ENCODE data around the gene RASSF8.

GRCh38 chr12:26026713-26027112 is 68.2 kb downstream of the RASSF8 start:
- no peak for TF ChIP-seq CTCF (IDR thresholded peaks at IDR 0.05; ENCODE audit: insufficient read depth, low read length, poor library complexity, severe bottlenecking)
- TF ChIP-seq EZH2phosphoT487 (conservative IDR thresholded peaks at IDR 0.05; ENCODE audit: low read length) = no peak

Data from SU-DHL-6 (cell line).